Nephron (organoid): ENCODE results near the gene GNB5.
A peak's percentile ranks its signal among the peaks of the same experiment; 100 is the strongest.

Source experiments
- H3K27ac Mint-ChIP-seq, 3 experiments: 2 replicates each; pipeline ENCODE4 v1.8.0; 2020; ENCODE audit warnings: mixed read lengths in 3 of 3, mild to moderate bottlenecking in 2 of 3, moderate library complexity in 1 of 3
- H3K27me3 Mint-ChIP-seq: 2 replicates; pipeline ENCODE4 v1.8.0; 2021; ENCODE audit warnings: low read depth, mild to moderate bottlenecking, moderate library complexity, mixed read lengths
- H3K36me3 Mint-ChIP-seq: 2 replicates; pipeline ENCODE4 v1.8.0; 2020; ENCODE audit warnings: low read depth, mixed read lengths
- H3K4me1 Mint-ChIP-seq: 2 replicates; pipeline ENCODE4 v1.8.0; 2020; ENCODE audit warnings: mixed read lengths
- H3K4me3 Mint-ChIP-seq, 3 experiments: 2 replicates each; pipeline ENCODE4 v1.8.0; 2020; ENCODE audit warnings: mild to moderate bottlenecking in 3 of 3, mixed read lengths in 3 of 3, moderate library complexity in 2 of 3
- H3K9me3 Mint-ChIP-seq: 2 replicates; pipeline ENCODE4 v1.8.0; 2020; ENCODE audit warnings: mixed read lengths
- CTCF ChIP-seq, 3 experiments: fragments of 200-600 bp; sonication (generic); IDR thresholded peaks; one replicate each; pipeline ENCODE4 v1.5.0; 2021; ENCODE audit warnings: antibody characterized with exemption in 3 of 3; ENCODE audit not compliant: unreplicated experiment in 3 of 3

The GNB5 gene

GRCh38 chr15:52117549-52117948 lies 73.6 kb downstream of the GNB5 start:
- no peak for TF ChIP-seq CTCF (IDR thresholded peaks at IDR 0.05; ENCODE audit: unreplicated experiment in 3 of 3)
- Mint-ChIP-seq H3K27ac (peak overlapping the region in 2 of 3 experiments; percentile 47 to 64), H3K27me3 (peaks cover 5% of the 10 kb centered on the region), H3K4me1 (peaks cover 39% of the 10 kb centered on the region), H3K9me3 (peaks cover 2% of the 10 kb centered on the region), H3K36me3 (no peaks in the 10 kb centered on the region), H3K4me3 (no peak overlapping the region)

- no peak for TF ChIP-seq CTCF (IDR thresholded peaks at IDR 0.05; ENCODE audit: unreplicated experiment in 3 of 3)
- Mint-ChIP-seq H3K27me3 (peaks cover 5% of the 10 kb centered on the region), H3K9me3 (peaks cover 2% of the 10 kb centered on the region), H3K36me3 (no peaks in the 10 kb centered on the region), H3K27ac (peak overlapping the region in 1 of 3 experiments; percentile 65), H3K4me1 (peaks cover 39% of the 10 kb centered on the region), H3K4me3 (no peak overlapping the region)
Observed at GRCh38 chr15:52115598-52116427, 75.4 kb downstream of the GNB5 start.

GRCh38 chr15:52114261-52115055 lies 76.7 kb downstream of the GNB5 start:
- Mint-ChIP-seq H3K27me3 (peaks cover 5% of the 10 kb centered on the region), H3K4me3 (no peak overlapping the region), H3K9me3 (peaks cover 2% of the 10 kb centered on the region), H3K4me1 (peaks cover 39% of the 10 kb centered on the region), H3K36me3 (no peaks in the 10 kb centered on the region), H3K27ac (peak overlapping the region in 2 of 3 experiments; percentile 16 to 75)
- no peak for TF ChIP-seq CTCF (IDR thresholded peaks at IDR 0.05; ENCODE audit: unreplicated experiment in 3 of 3)

- no peaks in the 10 kb centered on the region for H3K36me3 Mint-ChIP-seq
- no peak overlapping the region for H3K4me3 Mint-ChIP-seq
- no peak overlapping the region for H3K27ac Mint-ChIP-seq
- H3K9me3 Mint-ChIP-seq, result peaks cover 2% of the 10 kb centered on the region
- TF ChIP-seq CTCF (IDR thresholded peaks at IDR 0.05; ENCODE audit: unreplicated experiment in 3 of 3), result no peak
- H3K27me3 Mint-ChIP-seq, result peaks cover 5% of the 10 kb centered on the region
- H3K4me1 Mint-ChIP-seq, result peaks cover 43% of the 10 kb centered on the region
Observed at GRCh38 chr15:52113708-52114107, 77.5 kb downstream of the GNB5 start.

GRCh38 chr15:52113235-52113634 lies 78.0 kb downstream of the GNB5 start:
- Mint-ChIP-seq H3K4me3 (no peak overlapping the region), H3K9me3 (peaks cover 2% of the 10 kb centered on the region), H3K27ac (no peak overlapping the region), H3K27me3 (peaks cover 5% of the 10 kb centered on the region), H3K4me1 (peaks cover 46% of the 10 kb centered on the region), H3K36me3 (no peaks in the 10 kb centered on the region)
- TF ChIP-seq CTCF (IDR thresholded peaks at IDR 0.05; ENCODE audit: unreplicated experiment in 3 of 3), result no peak
